GM10847 (cell line): ENCODE results near the gene SNX25.

Source experiments
- POLR2A ChIP-seq: IDR thresholded peaks from 2 replicates; pipeline ENCODE4 v1.6.1; 2011; ENCODE audit not compliant: insufficient read length; ENCODE audit errors: extremely low read depth

SNX25 gene

GRCh38 chr4:185334326-185334725 is 124.9 kb downstream of the SNX25 start:
- no peak for TF ChIP-seq POLR2A

GRCh38 chr4:185335579-185335978 is 126.2 kb downstream of the SNX25 start:
- no peak for TF ChIP-seq POLR2A

- no peak for TF ChIP-seq POLR2A
Observed at GRCh38 chr4:185339941-185340340, 130.5 kb downstream of the SNX25 start.

- no peak for TF ChIP-seq POLR2A
Observed at GRCh38 chr4:185341377-185341776, 132.0 kb downstream of the SNX25 start.

- TF ChIP-seq POLR2A, result no peak
Observed at GRCh38 chr4:185341841-185342240, 132.4 kb downstream of the SNX25 start.

- TF ChIP-seq POLR2A, result no peak
Observed at GRCh38 chr4:185343726-185344581, 134.6 kb downstream of the SNX25 start.

- TF ChIP-seq POLR2A, result no peak
Observed at GRCh38 chr4:185344743-185345538, 135.5 kb downstream of the SNX25 start.

GRCh38 chr4:185346975-185347601 is 137.7 kb downstream of the SNX25 start:
- no peak for TF ChIP-seq POLR2A

- TF ChIP-seq POLR2A, result no peak
Observed at GRCh38 chr4:185351691-185352090, 142.3 kb downstream of the SNX25 start.

GRCh38 chr4:185352202-185352601 is 142.8 kb downstream of the SNX25 start:
- TF ChIP-seq POLR2A, result no peak

GRCh38 chr4:185352741-185353140 is 143.3 kb downstream of the SNX25 start:
- no peak for TF ChIP-seq POLR2A

- no peak for TF ChIP-seq POLR2A
Observed at GRCh38 chr4:185357211-185357610, 147.8 kb downstream of the SNX25 start.

- no peak for TF ChIP-seq POLR2A
Observed at GRCh38 chr4:185357733-185358440, 148.5 kb downstream of the SNX25 start.

GRCh38 chr4:185358514-185358913 is 149.1 kb downstream of the SNX25 start:
- no peak for TF ChIP-seq POLR2A

GRCh38 chr4:185358959-185359358 is 149.6 kb downstream of the SNX25 start:
- no peak for TF ChIP-seq POLR2A

GRCh38 chr4:185359767-185360446 is 150.5 kb downstream of the SNX25 start:
- TF ChIP-seq POLR2A, result no peak
